OCI-LY7 (cell line): Measurements from ENCODE around the gene TIMP3.
A peak's percentile ranks its signal among the peaks of the same experiment; 100 is the strongest.

Experiments
- CTCF ChIP-seq: fragments of 200-600 bp; sonication (generic); conservative IDR thresholded peaks from 2 replicates; pipeline ENCODE4 v1.5.1; 2014; ENCODE audit warnings: mild to moderate bottlenecking, antibody characterized with exemption, low read length, moderate library complexity, mixed read lengths
- EZH2phosphoT487 ChIP-seq: fragments of 200-600 bp; sonication (generic); IDR thresholded peaks from 2 replicates; pipeline ENCODE4 v1.6.1; 2018; ENCODE audit warnings: low read depth, borderline replicate concordance, mild to moderate bottlenecking, mixed run types, antibody characterized with exemption, low read length, moderate library complexity, mixed read lengths

GRCh38 chr22:32796865-32797573 is 4.5 kb upstream of the TIMP3 start:
- TF ChIP-seq CTCF (peak; percentile 89), EZH2phosphoT487 (no peak)
